Muscle layer of duodenum (tissue), 2 donors: ENCODE measurements around the gene UGT1A5.
"Not testable (repeated sequence)": the region's sequence is repeated elsewhere in the genome, so short reads cannot be mapped to it uniquely, and the experiment has no call there.

Experiments
- H3K27ac ChIP-seq: one replicate; pipeline ENCODE4 v1.7.0; 2013; ENCODE audit warnings: mild to moderate bottlenecking, low read length
- H3K27me3 ChIP-seq: one replicate; pipeline ENCODE4 v1.7.0; 2013; ENCODE audit warnings: low read depth, mild to moderate bottlenecking, control low read depth, low read length
- H3K36me3 ChIP-seq, 2 donors: one replicate each; pipeline ENCODE4 v1.7.0; 2013; ENCODE audit warnings: low read length in 2 of 2, control low read depth in 1 of 2, mild to moderate bottlenecking in 1 of 2; ENCODE audit not compliant: insufficient read depth in 2 of 2, control insufficient read depth in 1 of 2
- H3K4me1 ChIP-seq, 2 donors: one replicate each; pipeline ENCODE4 v1.7.0; 2013; ENCODE audit warnings: low read length in 2 of 2, mild to moderate bottlenecking in 2 of 2, control low read depth in 1 of 2, moderate library complexity in 1 of 2; ENCODE audit not compliant: insufficient read depth in 2 of 2, control insufficient read depth in 1 of 2
- H3K4me3 ChIP-seq, 2 donors: one replicate each; pipeline ENCODE4 v1.7.0; 2013; ENCODE audit warnings: low read length in 2 of 2, low read depth in 1 of 2, mild to moderate bottlenecking in 1 of 2
- H3K9me3 ChIP-seq, 2 donors: one replicate each; pipeline ENCODE4 v1.7.0; 2013; ENCODE audit warnings: low read length in 2 of 2, control low read depth in 1 of 2, mild to moderate bottlenecking in 1 of 2; ENCODE audit not compliant: control insufficient read depth in 1 of 2
- donor health status: healthy.

UGT1A5 gene

DNA sequence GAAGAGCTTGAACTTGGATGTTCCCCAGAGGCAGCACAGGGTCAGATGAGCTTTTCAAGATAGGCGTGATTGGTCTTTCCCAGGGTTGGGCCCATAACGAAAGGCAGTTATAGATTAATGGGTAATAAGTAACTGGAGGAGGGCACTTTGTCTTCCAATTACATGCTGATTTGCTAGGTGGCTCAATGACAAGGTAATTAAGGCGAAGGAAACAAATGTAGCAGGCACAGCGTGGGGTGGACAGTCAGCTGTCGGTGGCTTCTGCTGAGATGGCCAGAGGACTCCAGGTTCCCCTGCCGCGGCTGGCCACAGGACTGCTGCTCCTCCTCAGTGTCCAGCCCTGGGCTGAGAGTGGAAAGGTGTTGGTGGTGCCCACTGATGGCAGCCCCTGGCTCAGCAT, 5.8 kb downstream of the UGT1A5 start, which contains the start of gene UGT1A4:
UGT1A4 (plus strand) TSS at position 185 of the 400 bp plus-strand sequence; CDS start at position 270, 85 bp downstream.
- H3K4me1 ChIP-seq: no peaks in the 10 kb centered on the region
- H3K27me3 ChIP-seq: no peaks in the 10 kb centered on the region
- H3K36me3 ChIP-seq: no peaks in the 10 kb centered on the region
- H3K9me3 ChIP-seq: no peaks in the 10 kb centered on the region
- H3K27ac ChIP-seq: no peak within 1 kb of the TSS
- H3K4me3 ChIP-seq: no peak within 1 kb of the TSS

DNA sequence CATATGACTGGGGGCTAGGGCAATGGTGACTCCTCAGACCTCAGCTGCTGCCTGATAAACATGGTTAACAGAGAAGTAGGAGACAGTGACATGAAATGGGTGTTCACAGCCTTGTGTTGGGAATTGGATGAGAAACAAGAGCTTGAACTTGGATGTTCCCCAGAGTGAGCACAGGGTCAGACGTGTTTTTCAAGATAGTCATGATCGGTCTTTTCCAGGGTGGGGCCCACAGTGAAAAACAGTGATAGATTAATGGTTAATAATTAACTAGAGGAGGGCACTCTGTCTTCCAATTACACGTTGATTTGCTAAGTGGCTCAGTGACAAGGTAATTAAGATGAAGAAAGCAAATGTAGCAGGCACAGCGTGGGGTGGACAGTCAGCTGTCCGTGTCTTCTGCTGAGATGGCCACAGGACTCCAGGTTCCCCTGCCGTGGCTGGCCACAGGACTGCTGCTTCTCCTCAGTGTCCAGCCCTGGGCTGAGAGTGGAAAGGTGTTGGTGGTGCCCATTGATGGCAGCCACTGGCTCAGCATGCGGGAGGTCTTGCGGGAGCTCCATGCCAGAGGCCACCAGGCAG, 16.1 kb downstream of the UGT1A5 start, which contains the start of gene UGT1A3:
UGT1A3 (plus strand) TSS at position 320 of the 579 bp plus-strand sequence; CDS start at position 405, 85 bp downstream.
- no peaks in the 10 kb centered on the region for H3K9me3 ChIP-seq
- H3K27me3 ChIP-seq: no peaks in the 10 kb centered on the region
- no peaks in the 10 kb centered on the region for H3K4me1 ChIP-seq
- H3K36me3 ChIP-seq: no peaks in the 10 kb centered on the region
- H3K27ac ChIP-seq: no peak within 1 kb of the TSS
- no peak within 1 kb of the TSS for H3K4me3 ChIP-seq

GRCh38 chr2:233736868-233737653, 24.4 kb downstream of the UGT1A5 start:
- H3K36me3 ChIP-seq, H3K4me3 ChIP-seq, H3K4me1 ChIP-seq, H3K27me3 ChIP-seq, H3K27ac ChIP-seq, H3K9me3 ChIP-seq: not testable (repeated sequence)

DNA sequence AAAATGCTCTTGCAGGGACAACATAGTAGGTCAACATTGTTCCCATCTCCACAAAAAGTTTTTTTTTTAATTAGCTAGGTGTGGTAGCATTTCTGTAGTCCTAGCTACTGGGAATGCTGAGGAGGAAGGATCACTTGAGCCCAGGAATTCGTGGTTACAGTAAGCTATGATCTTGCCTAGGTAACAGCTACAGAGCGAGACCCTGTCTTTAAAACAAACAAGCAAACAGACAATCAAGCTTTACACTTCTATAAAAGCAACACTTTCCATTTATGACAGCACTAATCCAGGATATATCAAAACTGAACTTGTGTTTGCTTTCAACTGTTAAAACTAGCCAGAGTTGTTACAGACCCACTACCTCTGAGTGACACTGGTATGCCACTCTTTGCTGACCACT, 28.2 kb downstream of the UGT1A5 start:
- no peak overlapping the region for H3K4me3 ChIP-seq
- no peaks in the 10 kb centered on the region for H3K9me3 ChIP-seq
- no peaks in the 10 kb centered on the region for H3K27me3 ChIP-seq
- no peak overlapping the region for H3K27ac ChIP-seq
- no peaks in the 10 kb centered on the region for H3K4me1 ChIP-seq
- no peaks in the 10 kb centered on the region for H3K36me3 ChIP-seq

- H3K36me3 ChIP-seq: no peaks in the 10 kb centered on the region
- H3K27ac ChIP-seq: no peak overlapping the region
Measured at GRCh38 chr2:233743464-233744259, 31.0 kb downstream of the UGT1A5 start.

DNA sequence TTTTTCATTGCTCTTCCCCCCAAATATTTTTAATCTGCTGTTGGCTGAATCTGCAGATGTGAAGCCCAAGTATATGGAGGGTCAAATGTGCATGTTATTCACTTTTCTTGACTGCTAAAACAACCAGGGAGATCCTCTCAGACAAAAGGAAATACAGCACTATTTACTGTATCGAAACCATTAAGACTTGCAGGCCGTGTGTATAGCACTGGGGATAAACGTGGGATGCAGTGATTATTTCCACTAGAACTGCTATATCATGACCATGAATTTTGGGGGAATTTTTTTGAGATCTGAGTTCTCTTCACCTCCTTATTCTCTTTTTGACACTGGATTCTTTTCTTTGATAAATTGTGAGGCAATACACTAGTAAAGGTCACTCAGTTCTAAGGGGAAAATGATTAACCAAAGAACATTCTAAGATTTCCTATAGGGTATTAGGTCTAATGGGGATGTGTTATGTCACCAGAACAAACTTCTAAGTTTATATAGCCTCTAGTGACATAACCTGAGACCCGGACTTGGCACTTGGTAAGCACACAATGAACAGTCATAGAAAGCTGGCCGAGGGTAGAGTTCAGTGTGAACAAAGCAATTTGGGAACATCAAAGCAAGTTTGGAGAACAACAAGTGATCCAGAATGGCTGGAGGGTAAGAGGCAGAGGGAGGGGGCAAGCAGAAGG, 32.5 kb downstream of the UGT1A5 start:
- Histone ChIP-seq H3K27me3 (no peaks in the 10 kb centered on the region), H3K4me1 (no peaks in the 10 kb centered on the region), H3K36me3 (no peaks in the 10 kb centered on the region), H3K9me3 (no peaks in the 10 kb centered on the region), H3K4me3 (no peak overlapping the region), H3K27ac (no peak overlapping the region)

More at GRCh38 chr2:233743464-233744259, 31.0 kb downstream of the UGT1A5 start:
- Histone ChIP-seq H3K4me1 (no peaks in the 10 kb centered on the region), H3K4me3 (no peak overlapping the region), H3K27me3 (no peaks in the 10 kb centered on the region), H3K9me3 (no peaks in the 10 kb centered on the region)

GRCh38 chr2:233745838-233746237, 33.1 kb downstream of the UGT1A5 start:
- H3K4me1 ChIP-seq, H3K4me3 ChIP-seq, H3K9me3 ChIP-seq, H3K27me3 ChIP-seq, H3K27ac ChIP-seq, H3K36me3 ChIP-seq: not testable (repeated sequence)

DNA sequence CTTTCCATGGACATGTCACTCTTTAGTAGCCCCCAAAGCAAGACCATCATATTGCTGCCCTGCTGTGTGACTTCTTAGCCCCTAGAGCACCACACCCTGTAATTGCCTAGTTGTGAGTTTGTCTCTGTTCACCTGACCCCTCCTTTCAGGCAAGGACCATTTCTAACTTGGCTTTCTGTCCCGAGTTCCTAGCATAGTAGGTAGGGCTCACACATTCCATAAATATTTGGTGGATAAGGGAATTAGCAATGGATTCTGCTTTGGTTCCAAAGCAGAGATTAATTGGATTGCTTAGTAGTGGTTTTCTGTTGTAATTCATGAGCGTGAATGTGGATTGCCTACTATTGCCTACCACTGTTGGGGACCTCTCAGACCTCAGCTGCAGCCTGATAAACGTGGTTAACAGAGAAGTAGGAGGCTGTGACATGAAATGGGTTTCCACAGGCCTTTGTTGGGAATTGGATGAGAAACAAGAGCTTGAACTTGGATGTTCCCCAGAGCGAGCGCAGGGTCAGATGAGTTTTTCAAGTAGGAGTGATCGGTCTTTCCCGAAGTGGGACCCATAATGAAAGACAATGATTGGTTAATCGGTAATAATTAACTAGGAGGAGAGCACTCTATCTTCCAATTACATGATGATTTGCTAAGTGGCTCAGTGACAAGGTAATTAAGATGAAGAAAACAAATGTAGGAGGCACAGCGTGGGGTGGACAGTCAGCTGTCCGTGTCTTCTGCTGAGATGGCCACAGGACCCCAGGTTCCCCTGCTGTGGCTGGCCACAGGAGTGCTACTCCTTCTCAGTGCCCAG, 34.0 kb downstream of the UGT1A5 start:
- H3K36me3 ChIP-seq: no peaks in the 10 kb centered on the region
- no peak overlapping the region for H3K27ac ChIP-seq
- no peak overlapping the region for H3K4me3 ChIP-seq
- no peaks in the 10 kb centered on the region for H3K9me3 ChIP-seq
- H3K27me3 ChIP-seq: no peaks in the 10 kb centered on the region
- H3K4me1 ChIP-seq: no peaks in the 10 kb centered on the region

- Histone ChIP-seq H3K27me3 (no peaks in the 10 kb centered on the region), H3K36me3 (no peaks in the 10 kb centered on the region), H3K9me3 (no peaks in the 10 kb centered on the region), H3K4me1 (no peaks in the 10 kb centered on the region), H3K4me3 (no peak overlapping the region), H3K27ac (no peak overlapping the region)
Measured at GRCh38 chr2:233747283-233747544, 34.5 kb downstream of the UGT1A5 start.

GRCh38 chr2:233750689-233751088, 38.0 kb downstream of the UGT1A5 start:
- H3K27ac ChIP-seq, H3K4me3 ChIP-seq, H3K36me3 ChIP-seq, H3K4me1 ChIP-seq, H3K27me3 ChIP-seq, H3K9me3 ChIP-seq: not testable (repeated sequence)
